ENCODE data around the gene UBR2. TPM values are rescaled to one million over a fixed set of nuclear protein-coding genes. Genes with fewer than 3 reads are reported as not detected.
A peak's percentile ranks its signal among the peaks of the same experiment; 100 is the strongest.

The UBR2 gene
- total RNA-seq, 1 donor, result 31.5 TPM

GRCh38 chr6:42711930-42712329 is 148.1 kb downstream of the UBR2 start:
- Histone ChIP-seq H3K4me1 (ENCODE audit: insufficient read depth, low read length) (no peaks in the 10 kb centered on the region), H3K79me2 (ENCODE audit: insufficient read depth, low read length) (no peaks in the 10 kb centered on the region), H3K4me2 (ENCODE audit: insufficient read depth, low read length) (no peak overlapping the region), H3K4me3 (ENCODE audit: insufficient read depth, low read length) (no peak overlapping the region), H4K20me1 (ENCODE audit: insufficient read depth, low read length) (no peaks in the 10 kb centered on the region), H3K9me3 (ENCODE audit: low read depth, low read length) (peaks cover 6% of the 10 kb centered on the region), H2AFZ (ENCODE audit: low read length) (no peak overlapping the region), H3K36me3 (ENCODE audit: insufficient read depth, low read length) (no peaks in the 10 kb centered on the region), H3K27ac (ENCODE audit: low read depth, low read length) (no peak overlapping the region), H3K27me3 (ENCODE audit: insufficient read depth, low read length) (no peaks in the 10 kb centered on the region)
- no peak for DNase-seq (ENCODE audit: insufficient read length, low spot score, missing footprints)
- TF ChIP-seq CTCF (IDR thresholded peaks at IDR 0.05; ENCODE audit: extremely low read depth, low read depth, low read length), result no peak

GRCh38 chr6:42714098-42714761 is 150.4 kb downstream of the UBR2 start:
- H3K27me3 ChIP-seq (ENCODE audit: insufficient read depth, low read length), result no peaks in the 10 kb centered on the region
- TF ChIP-seq CTCF (IDR thresholded peaks at IDR 0.05; ENCODE audit: extremely low read depth, low read depth, low read length), result no peak
- DNase-seq (ENCODE audit: insufficient read length, low spot score, missing footprints), result no peak
- H3K9me3 ChIP-seq (ENCODE audit: low read depth, low read length), result peaks cover 6% of the 10 kb centered on the region
- H3K4me3 ChIP-seq (ENCODE audit: insufficient read depth, low read length), result no peak overlapping the region
- no peaks in the 10 kb centered on the region for H3K36me3 ChIP-seq (ENCODE audit: insufficient read depth, low read length)
- no peaks in the 10 kb centered on the region for H3K4me1 ChIP-seq (ENCODE audit: insufficient read depth, low read length)
- no peak overlapping the region for H2AFZ ChIP-seq (ENCODE audit: low read length)
- no peaks in the 10 kb centered on the region for H4K20me1 ChIP-seq (ENCODE audit: insufficient read depth, low read length)
- H3K4me2 ChIP-seq (ENCODE audit: insufficient read depth, low read length), result no peak overlapping the region
- H3K79me2 ChIP-seq (ENCODE audit: insufficient read depth, low read length), result no peaks in the 10 kb centered on the region
- H3K27ac ChIP-seq (ENCODE audit: low read depth, low read length), result no peak overlapping the region

GRCh38 chr6:42715871-42716270 is 152.0 kb downstream of the UBR2 start:
- no peak overlapping the region for H2AFZ ChIP-seq (ENCODE audit: low read length)
- no peaks in the 10 kb centered on the region for H4K20me1 ChIP-seq (ENCODE audit: insufficient read depth, low read length)
- H3K4me2 ChIP-seq (ENCODE audit: insufficient read depth, low read length), result no peak overlapping the region
- peaks cover 6% of the 10 kb centered on the region for H3K9me3 ChIP-seq (ENCODE audit: low read depth, low read length)
- peaks cover 4% of the 10 kb centered on the region for H3K4me1 ChIP-seq (ENCODE audit: insufficient read depth, low read length)
- TF ChIP-seq CTCF (IDR thresholded peaks at IDR 0.05; ENCODE audit: extremely low read depth, low read depth, low read length), result no peak
- no peaks in the 10 kb centered on the region for H3K79me2 ChIP-seq (ENCODE audit: insufficient read depth, low read length)
- no peak for DNase-seq (ENCODE audit: insufficient read length, low spot score, missing footprints)
- no peak overlapping the region for H3K27ac ChIP-seq (ENCODE audit: low read depth, low read length)
- no peak overlapping the region for H3K4me3 ChIP-seq (ENCODE audit: insufficient read depth, low read length)
- no peaks in the 10 kb centered on the region for H3K27me3 ChIP-seq (ENCODE audit: insufficient read depth, low read length)
- no peaks in the 10 kb centered on the region for H3K36me3 ChIP-seq (ENCODE audit: insufficient read depth, low read length)

- H3K4me2 ChIP-seq (ENCODE audit: insufficient read depth, low read length), result no peak overlapping the region
- no peak overlapping the region for H3K27ac ChIP-seq (ENCODE audit: low read depth, low read length)
- no peaks in the 10 kb centered on the region for H4K20me1 ChIP-seq (ENCODE audit: insufficient read depth, low read length)
- H3K4me1 ChIP-seq (ENCODE audit: insufficient read depth, low read length), result peaks cover 4% of the 10 kb centered on the region
- TF ChIP-seq CTCF (IDR thresholded peaks at IDR 0.05; ENCODE audit: extremely low read depth, low read depth, low read length), result no peak
- H2AFZ ChIP-seq (ENCODE audit: low read length), result no peak overlapping the region
- no peak overlapping the region for H3K4me3 ChIP-seq (ENCODE audit: insufficient read depth, low read length)
- H3K27me3 ChIP-seq (ENCODE audit: insufficient read depth, low read length), result no peaks in the 10 kb centered on the region
- no peaks in the 10 kb centered on the region for H3K36me3 ChIP-seq (ENCODE audit: insufficient read depth, low read length)
- H3K79me2 ChIP-seq (ENCODE audit: insufficient read depth, low read length), result no peaks in the 10 kb centered on the region
- DNase-seq (ENCODE audit: insufficient read length, low spot score, missing footprints), result peak; percentile 63
- no peaks in the 10 kb centered on the region for H3K9me3 ChIP-seq (ENCODE audit: low read depth, low read length)
These were observed 156.9 kb downstream of the UBR2 start for GRCh38 chr6:42720739-42721138.

Data from osteoblast (primary cell).